HG03342 (cell line): ENCODE results near the gene GMPPB.
"Not testable (repeated sequence)": the region's sequence is repeated elsewhere in the genome, so short reads cannot be mapped to it uniquely, and the experiment has no call there.

Experiments
- ATAC-seq: cut with Tn5 transposase; IDR thresholded peaks from one replicate; pipeline ENCODE4 v1.9.1; 2021; ENCODE audit warnings: mild to moderate bottlenecking, moderate library complexity; ENCODE audit not compliant: unreplicated experiment

GMPPB gene

DNA sequence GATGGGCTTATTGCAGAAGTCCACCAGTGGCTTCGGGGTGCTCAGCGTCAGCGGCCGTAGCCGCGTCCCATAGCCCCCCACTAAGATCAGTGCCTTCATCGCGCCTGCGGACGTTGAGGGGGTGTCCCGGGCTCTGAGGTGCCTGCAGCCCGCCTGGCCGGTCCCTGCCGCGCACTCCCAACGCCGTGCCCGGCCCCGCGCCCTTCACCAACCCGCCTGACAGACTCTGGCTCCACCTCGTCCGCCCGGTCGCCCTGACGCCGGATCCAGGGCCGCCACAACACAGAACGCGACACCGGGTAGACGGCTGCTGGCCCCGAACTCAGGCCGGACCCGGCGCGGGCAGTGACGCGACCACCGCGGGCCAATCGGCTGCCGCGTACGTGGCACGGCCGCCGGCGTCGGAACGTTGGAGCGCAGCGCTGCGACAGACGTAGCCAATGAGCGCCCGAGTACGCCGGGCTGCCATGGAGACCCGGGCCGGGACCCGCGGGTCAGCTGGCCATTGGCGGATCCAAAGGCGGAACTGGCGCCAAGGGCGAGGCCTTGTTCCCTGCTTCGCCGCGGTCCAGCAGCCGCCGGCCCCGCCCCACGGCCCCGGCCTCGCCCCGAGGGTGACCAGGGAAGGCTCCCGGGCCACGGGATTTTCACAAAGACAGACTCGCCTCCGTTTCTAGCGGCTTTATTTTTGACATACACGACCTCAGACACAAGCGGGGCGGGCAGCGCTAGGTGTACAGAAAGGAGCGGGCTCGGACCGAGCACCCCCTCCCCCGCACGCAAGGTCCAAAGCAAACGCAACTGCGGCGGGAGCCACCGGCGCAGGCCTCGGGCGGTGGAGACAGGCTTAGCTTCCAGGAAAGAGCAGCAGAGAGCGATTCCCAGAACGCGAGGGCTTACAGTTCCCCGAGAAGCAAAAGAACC, at the start of gene GMPPB:
TSS of gene GMPPB (minus strand) at position 324 of the 924 bp plus-strand sequence. CDS start at position 99, 225 bp downstream.
- peak; percentile 76 for ATAC-seq

GRCh38 chr3:49772703-49773102, 49.0 kb upstream of the GMPPB start:
- ATAC-seq = no peak

DNA sequence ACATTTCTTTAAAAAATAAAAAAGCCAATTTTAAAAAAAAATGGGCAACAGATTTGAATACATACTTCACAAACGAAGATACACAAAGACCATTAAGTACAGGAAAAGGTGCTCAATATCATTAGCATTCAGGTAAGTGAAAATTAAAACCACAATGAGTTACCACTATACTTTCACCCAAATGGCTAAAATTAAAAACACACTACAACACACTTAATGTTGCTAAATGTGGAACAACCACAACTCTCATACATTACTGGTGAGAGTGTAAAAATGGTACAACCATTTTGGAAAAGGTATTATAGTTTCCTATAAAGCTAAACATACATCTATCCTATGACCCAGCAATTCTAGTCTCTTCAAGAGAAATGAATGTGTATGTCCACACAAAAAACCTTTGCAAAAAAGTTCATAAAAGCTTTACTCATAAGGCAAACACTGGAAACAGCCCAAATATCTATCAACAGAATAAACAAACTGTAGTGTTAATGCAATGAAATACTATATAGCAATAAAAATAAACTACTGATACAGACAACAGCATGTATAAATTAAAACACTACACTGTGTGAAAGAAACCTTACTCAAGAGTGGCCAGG, 47.7 kb upstream of the GMPPB start:
- ATAC-seq = no peak

GRCh38 chr3:49769926-49770325, 46.2 kb upstream of the GMPPB start:
- ATAC-seq = no peak

GRCh38 chr3:49769286-49769915, 45.6 kb upstream of the GMPPB start:
- ATAC-seq = no peak

GRCh38 chr3:49763981-49764380, 40.2 kb upstream of the GMPPB start:
- ATAC-seq = no peak

GRCh38 chr3:49761661-49762060, 37.9 kb upstream of the GMPPB start:
- no peak for ATAC-seq

GRCh38 chr3:49759226-49759625, 35.5 kb upstream of the GMPPB start:
- no peak for ATAC-seq

DNA sequence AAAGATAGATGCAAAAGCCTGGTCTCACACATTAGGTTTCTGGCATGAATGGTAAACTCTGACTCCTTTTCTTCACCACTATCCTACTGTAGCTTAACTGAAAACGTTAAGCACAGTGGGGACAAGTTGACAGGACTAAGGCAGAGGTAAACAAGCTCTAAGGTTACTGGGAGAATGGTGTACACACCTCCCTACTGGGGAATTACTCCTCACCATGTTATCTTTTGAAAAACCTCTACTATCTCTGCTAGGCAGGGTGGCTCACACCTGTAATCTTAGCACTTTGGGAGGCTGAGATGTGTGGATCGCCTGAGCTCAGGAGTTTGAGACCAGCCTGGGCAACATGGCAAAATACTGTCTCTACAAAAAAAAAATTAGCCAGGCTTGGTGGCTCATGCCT, 33.4 kb upstream of the GMPPB start:
- no peak for ATAC-seq

DNA sequence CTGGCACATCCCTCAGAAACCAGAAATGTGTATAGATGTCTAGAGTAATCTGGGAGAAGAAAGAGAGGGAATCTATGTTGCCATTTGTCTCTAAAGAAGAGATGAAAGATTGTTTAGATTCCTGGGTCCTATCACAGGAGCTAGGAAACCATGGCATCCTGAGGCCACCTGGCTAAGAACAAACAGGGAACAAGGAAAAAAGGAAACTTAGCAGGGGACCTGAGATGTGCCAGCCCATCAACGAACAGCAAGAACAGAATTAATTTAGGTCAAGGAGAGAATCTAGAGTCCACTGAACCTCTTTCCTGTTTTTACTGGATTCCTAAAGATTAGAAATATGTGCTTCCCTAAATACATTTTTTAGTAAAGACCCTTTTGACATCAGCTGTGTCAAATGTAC, 32.3 kb upstream of the GMPPB start:
- no peak for ATAC-seq

- ATAC-seq = no peak
Measured at GRCh38 chr3:49754536-49754935, 30.8 kb upstream of the GMPPB start.

- no peak for ATAC-seq
Measured at GRCh38 chr3:49751501-49751900, 27.8 kb upstream of the GMPPB start.

- no peak for ATAC-seq
Measured at GRCh38 chr3:49750056-49750455, 26.3 kb upstream of the GMPPB start.

DNA sequence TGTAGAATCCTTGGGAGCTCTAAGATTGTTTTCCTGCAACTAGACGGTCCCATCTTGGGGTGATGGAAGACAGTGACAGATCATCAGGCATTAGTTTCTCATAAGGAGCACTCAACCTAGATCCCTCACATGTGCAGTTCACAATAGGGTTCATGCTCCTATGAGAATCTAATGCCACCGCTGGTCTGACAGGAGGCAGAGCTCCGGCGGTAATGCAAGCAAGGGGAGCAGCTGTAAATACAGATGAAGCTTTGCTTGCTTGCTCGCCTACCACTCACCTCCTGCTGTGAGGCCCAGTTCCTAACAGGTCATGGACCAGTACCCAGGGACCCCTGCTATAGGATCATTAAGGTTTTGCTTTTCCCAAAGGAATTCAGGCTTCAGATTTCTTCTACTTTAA, 25.1 kb upstream of the GMPPB start:
- not testable (repeated sequence) for ATAC-seq

DNA sequence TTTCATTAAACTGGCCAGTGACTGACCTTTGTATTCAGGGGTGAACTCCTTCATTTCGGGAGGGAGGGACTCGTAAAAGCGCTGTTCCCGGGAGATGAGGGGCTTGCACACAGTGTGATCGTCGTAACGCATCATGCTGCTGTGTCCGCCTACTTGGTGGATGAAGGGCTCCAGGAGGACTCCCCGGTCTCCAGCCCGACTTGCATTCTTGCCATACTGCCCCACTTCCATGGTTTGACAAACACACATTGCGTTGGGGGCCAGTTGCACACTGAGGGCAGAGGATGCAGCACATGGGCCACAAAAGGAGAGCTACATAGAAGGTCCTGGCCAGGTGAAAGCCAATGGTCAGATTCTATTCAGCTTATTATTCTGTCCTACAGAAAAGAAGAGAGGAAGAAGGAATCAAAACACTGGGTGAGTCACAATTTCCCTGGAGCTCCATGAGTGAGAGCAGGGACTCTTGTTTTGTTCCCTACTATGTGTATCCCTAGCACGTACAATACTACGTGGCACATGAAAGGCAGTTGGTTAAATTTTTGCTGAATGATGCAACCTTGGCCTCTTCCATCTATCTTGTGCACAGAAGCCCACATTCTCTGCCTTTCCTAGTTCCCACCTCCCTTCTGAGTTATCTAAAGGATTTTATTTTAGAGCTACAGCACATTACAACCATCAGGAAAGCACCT, 24.2 kb upstream of the GMPPB start:
- no peak for ATAC-seq

- ATAC-seq = no peak
Measured at GRCh38 chr3:49745986-49746385, 22.2 kb upstream of the GMPPB start.

DNA sequence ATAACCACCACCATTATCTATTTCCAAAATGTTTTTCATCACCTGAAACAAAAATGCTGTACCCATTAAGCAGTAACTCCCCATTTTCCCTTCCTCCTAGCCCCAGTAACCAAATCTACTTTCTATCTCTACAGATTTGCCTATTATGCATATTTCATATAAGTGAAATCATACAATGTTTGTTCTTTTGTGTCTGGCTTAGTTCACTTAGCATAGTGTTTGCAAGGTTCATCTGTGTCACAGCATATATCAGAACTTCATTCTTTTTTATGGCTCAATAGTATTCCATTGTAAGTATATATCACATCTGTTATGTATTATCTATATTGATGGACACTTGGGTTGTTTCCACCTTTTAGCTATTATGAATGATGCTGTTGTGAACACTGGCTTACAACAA, 16.7 kb upstream of the GMPPB start:
- ATAC-seq = no peak

GRCh38 chr3:49738067-49738713, 14.4 kb upstream of the GMPPB start:
- ATAC-seq = no peak

DNA sequence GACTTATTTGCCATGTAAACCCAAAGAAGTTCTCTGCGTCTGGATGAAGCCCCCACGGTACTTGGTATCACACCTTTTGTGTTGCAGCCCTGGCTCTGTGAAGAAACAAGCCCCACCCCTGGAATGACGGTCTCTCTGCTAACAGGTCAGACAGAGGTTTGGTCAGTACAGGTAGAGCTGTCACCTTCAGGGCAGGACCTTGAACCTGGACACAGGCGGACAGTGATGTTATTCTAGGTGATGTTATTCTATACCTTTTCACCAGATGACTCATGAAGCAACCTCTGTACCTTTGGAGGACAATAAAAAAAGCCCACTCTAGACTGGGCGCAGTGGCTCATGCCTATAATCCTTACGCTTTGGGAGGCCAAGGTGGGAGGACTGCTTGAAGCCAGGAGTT, 11.0 kb upstream of the GMPPB start:
- ATAC-seq = no peak

DNA sequence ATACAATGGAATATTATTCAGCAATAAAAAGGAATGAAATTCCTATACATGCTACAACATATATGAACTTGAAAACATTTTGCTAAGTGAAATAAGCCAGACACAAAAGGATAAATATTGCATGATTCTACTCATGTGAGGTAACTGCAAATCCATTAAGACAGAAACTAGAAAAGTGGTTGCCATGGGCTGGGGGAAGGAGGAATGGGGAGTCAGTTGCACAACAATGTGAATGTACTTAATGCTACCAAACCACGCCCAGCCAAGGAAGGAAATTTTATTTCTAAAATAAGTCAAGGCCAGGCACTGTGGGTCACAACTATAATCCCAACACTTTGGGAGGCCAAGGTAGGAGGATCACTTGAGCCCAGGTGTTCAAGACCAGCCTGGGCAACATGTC, 9.8 kb upstream of the GMPPB start:
- no peak for ATAC-seq

DNA sequence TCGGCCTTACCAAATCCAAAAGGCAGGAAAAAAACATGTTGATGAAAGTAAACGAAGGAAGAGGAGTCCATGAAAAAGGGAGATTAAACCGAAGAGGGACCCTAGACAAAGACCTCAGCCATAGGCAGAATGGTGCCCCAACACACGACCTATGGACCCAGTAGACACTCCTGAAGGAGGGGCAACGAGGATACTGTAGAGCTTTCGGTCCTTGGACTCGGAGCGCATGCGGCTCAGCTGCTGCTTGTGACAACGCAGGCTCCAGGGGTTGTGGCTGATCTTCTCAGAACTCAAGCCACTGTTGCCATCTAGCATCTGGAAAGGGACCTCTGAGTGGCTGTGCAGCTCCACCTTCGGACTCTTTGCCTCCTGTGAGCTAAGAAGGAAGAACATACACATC, 8.8 kb upstream of the GMPPB start:
- ATAC-seq = no peak
